ENCODE measurements around the gene UGGT1. TPM values are rescaled to one million over a fixed set of nuclear protein-coding genes. Genes with fewer than 3 reads are reported as not detected.
"Not testable (repeated sequence)": the region's sequence is repeated elsewhere in the genome, so short reads cannot be mapped to it uniquely, and the experiment has no call there.

The UGGT1 gene
- total RNA-seq, 2 experiments from 2014 or later: 33.2 to 59.5 TPM

DNA sequence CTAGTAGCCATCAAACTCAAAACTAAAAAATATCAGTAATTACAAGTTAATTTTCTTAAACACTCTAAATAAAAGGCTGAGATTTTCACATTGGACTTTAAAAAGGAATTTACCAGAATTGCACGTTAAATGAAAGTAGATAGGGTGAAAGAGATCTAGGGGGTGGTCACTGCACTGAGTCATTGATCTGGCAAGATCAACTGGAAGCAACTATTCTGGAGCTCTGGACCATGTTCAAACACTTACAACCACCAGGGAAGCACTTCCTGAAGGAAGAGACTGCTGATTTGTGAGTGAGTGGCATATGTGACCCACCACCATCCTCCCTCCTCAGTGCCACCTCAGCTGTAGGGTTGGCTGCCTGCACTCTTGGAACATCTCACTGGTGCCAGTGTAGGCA is 111.8 kb downstream of the UGGT1 start:
- intact Hi-C loops (cut with micrococcal nuclease; ENCODE audit: unreplicated experiment): no loop called here
- Histone ChIP-seq H3K36me3 (ENCODE audit: insufficient read depth, low read length) (no peaks in the 10 kb centered on the region), H2AFZ (ENCODE audit: low read length) (no peak overlapping the region), H3K4me2 (ENCODE audit: low read length) (no peak overlapping the region), H3K4me1 (ENCODE audit: insufficient read depth, low read length, poor library complexity, severe bottlenecking) (no peaks in the 10 kb centered on the region), H3K9me3 (ENCODE audit: low read length) (peaks cover 8% of the 10 kb centered on the region; the same call in 1 of the 2 replicates), H3K9me2 (ENCODE audit: insufficient read depth, low read length) (no peaks in the 10 kb centered on the region), H3K27ac (ENCODE audit: low read depth, low read length, poor library complexity, severe bottlenecking) (no peak overlapping the region), H3K4me3 (ENCODE audit: low read depth, low read length, poor library complexity, severe bottlenecking) (no peak overlapping the region), H4K20me1 (ENCODE audit: insufficient read depth, low read length) (no peaks in the 10 kb centered on the region), H3K79me2 (ENCODE audit: insufficient read depth, low read depth, low read length) (no peaks in the 10 kb centered on the region)
- DNase-seq (ENCODE audit: low spot score): no peak
- TF ChIP-seq, protein P1, sequence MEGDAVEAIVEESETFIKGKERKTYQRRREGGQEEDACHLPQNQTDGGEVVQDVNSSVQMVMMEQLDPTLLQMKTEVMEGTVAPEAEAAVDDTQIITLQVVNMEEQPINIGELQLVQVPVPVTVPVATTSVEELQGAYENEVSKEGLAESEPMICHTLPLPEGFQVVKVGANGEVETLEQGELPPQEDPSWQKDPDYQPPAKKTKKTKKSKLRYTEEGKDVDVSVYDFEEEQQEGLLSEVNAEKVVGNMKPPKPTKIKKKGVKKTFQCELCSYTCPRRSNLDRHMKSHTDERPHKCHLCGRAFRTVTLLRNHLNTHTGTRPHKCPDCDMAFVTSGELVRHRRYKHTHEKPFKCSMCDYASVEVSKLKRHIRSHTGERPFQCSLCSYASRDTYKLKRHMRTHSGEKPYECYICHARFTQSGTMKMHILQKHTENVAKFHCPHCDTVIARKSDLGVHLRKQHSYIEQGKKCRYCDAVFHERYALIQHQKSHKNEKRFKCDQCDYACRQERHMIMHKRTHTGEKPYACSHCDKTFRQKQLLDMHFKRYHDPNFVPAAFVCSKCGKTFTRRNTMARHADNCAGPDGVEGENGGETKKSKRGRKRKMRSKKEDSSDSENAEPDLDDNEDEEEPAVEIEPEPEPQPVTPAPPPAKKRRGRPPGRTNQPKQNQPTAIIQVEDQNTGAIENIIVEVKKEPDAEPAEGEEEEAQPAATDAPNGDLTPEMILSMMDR (conservative IDR thresholded peaks at IDR 0.05; ENCODE audit: low read length): no peak
- no peak for TF ChIP-seq EZH2phosphoT487 (IDR thresholded peaks at IDR 0.05; ENCODE audit: borderline replicate concordance, low read depth, low read length)
- ChIA-PET CTCF (ENCODE audit: unreplicated experiment) (interaction anchor here (0.6 kb wide), 1 partner anchor 1600 kb away, joined by 5 read pairs; no protein-coding TSS in a partner anchor), POLR2A (interaction anchor here (0.7 kb wide), 1 partner anchor 59 kb away, joined by 3 read pairs; no protein-coding TSS in a partner anchor)
- BruUV-seq (replicated peaks): no TSS peak

DNA sequence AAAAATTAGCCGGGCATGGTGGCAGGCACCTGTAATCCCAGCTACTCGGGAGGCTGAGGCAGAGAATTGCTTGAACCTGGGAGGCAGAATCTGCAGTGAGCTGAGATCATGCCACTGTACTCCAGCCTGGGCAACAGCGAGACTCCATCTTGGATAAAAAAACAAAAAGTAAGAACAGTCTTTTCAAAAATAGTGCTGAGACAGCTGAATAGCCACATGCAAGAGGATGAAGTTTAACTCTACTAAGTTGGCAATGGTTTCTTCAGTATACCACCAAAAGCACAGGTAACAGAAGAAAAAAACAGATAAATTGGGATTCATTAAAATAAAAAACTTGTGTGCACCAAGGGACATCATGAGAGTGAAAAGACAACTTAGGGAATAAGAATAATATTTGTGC is 115.2 kb downstream of the UGGT1 start:
- H3K4me2 ChIP-seq (ENCODE audit: low read length): no peak overlapping the region
- no peaks in the 10 kb centered on the region for H3K79me2 ChIP-seq (ENCODE audit: insufficient read depth, low read depth, low read length)
- no TSS peak for BruUV-seq (replicated peaks)
- no peaks in the 10 kb centered on the region for H4K20me1 ChIP-seq (ENCODE audit: insufficient read depth, low read length)
- H3K4me1 ChIP-seq (ENCODE audit: insufficient read depth, low read length, poor library complexity, severe bottlenecking): no peaks in the 10 kb centered on the region
- no peak for TF ChIP-seq EZH2phosphoT487 (IDR thresholded peaks at IDR 0.05; ENCODE audit: borderline replicate concordance, low read depth, low read length)
- TF ChIP-seq, protein P1 (conservative IDR thresholded peaks at IDR 0.05; ENCODE audit: low read length): no peak
- no peaks in the 10 kb centered on the region for H3K36me3 ChIP-seq (ENCODE audit: insufficient read depth, low read length)
- H3K27ac ChIP-seq (ENCODE audit: low read depth, low read length, poor library complexity, severe bottlenecking): no peak overlapping the region
- ChIA-PET POLR2A (no interaction called here), CTCF (ENCODE audit: unreplicated experiment) (no interaction called here)
- no peak overlapping the region for H2AFZ ChIP-seq (ENCODE audit: low read length)
- no peak for DNase-seq (ENCODE audit: low spot score)
- no peaks in the 10 kb centered on the region for H3K9me2 ChIP-seq (ENCODE audit: insufficient read depth, low read length)
- intact Hi-C loops (cut with micrococcal nuclease; ENCODE audit: unreplicated experiment): no loop called here
- no peak overlapping the region for H3K4me3 ChIP-seq (ENCODE audit: low read depth, low read length, poor library complexity, severe bottlenecking)
- H3K9me3 ChIP-seq (ENCODE audit: low read length): peaks cover 8% of the 10 kb centered on the region; the same call in 1 of the 2 replicates

DNA sequence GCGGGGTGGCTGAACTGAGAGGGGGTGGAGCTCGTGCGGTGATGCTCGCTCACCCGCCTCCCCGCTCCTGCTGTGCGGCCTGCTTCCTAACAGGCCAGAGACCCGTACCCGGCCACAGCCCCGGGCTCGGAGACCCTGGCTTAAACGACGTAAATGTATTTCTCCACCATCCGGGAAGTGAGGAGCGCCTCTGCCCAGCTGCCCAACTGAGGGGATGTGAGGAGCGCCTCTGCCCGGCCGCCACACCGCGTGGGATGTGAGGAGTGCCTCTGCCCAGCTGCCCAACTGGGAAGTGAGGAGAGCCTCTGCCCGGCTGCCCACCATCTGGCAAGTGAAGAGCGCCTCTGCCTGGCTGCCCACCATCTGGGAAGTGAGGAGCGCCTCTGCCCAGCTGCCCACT is 117.0 kb downstream of the UGGT1 start:
- intact Hi-C loops (cut with micrococcal nuclease; ENCODE audit: unreplicated experiment): no loop called here
- no peaks in the 10 kb centered on the region for H3K79me2 ChIP-seq (ENCODE audit: insufficient read depth, low read depth, low read length)
- no peaks in the 10 kb centered on the region for H3K9me2 ChIP-seq (ENCODE audit: insufficient read depth, low read length)
- no peaks in the 10 kb centered on the region for H3K36me3 ChIP-seq (ENCODE audit: insufficient read depth, low read length)
- no peaks in the 10 kb centered on the region for H3K4me1 ChIP-seq (ENCODE audit: insufficient read depth, low read length, poor library complexity, severe bottlenecking)
- DNase-seq (ENCODE audit: low spot score): no peak
- ChIA-PET CTCF (ENCODE audit: unreplicated experiment) (no interaction called here), POLR2A (no interaction called here)
- no peak overlapping the region for H3K4me3 ChIP-seq (ENCODE audit: low read depth, low read length, poor library complexity, severe bottlenecking)
- no peaks in the 10 kb centered on the region for H4K20me1 ChIP-seq (ENCODE audit: insufficient read depth, low read length)
- H3K9me3 ChIP-seq (ENCODE audit: low read length): peaks cover 8% of the 10 kb centered on the region; the same call in 1 of the 2 replicates
- H2AFZ ChIP-seq (ENCODE audit: low read length): no peak overlapping the region
- TF ChIP-seq EZH2phosphoT487 (IDR thresholded peaks at IDR 0.05; ENCODE audit: borderline replicate concordance, low read depth, low read length): no peak
- TF ChIP-seq, protein P1 (conservative IDR thresholded peaks at IDR 0.05; ENCODE audit: low read length): no peak
- H3K27ac ChIP-seq (ENCODE audit: low read depth, low read length, poor library complexity, severe bottlenecking): no peak overlapping the region
- no peak overlapping the region for H3K4me2 ChIP-seq (ENCODE audit: low read length)
- BruUV-seq (replicated peaks): no TSS peak

DNA sequence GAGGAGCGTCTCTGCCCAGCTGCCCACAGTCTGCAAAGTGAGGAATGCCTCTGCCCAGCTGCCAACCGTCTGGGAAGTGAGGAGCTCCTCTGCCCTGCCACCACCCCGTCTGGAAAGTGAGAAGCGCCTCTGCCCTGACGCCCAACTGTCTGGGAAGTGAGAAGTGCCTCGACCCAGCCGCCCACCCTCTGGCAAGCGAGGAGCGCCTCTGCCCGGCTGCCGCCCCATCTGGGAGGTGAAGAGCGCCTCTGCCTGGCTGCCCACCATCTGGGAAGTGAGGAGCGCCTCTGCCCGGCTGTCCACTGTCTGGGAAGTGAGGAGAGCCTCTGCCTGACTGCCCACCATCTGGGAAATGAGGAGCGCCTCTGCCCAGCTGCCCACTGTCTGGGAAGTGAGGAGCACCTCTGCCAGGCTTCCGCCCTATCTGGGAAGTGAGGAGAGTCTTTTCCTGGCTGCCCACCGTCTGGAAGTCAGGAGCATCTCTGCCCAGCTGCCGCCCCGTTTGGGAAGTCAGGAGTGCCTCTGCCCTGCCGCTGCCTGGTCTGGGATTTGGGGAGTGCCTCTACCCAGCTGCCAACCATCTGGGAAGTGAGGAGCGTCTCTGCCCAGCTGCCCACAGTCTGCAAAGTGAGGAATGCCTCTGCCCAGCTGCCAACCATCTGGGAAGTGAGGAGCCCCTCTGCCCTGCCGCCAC is 117.8 kb downstream of the UGGT1 start:
- H3K9me3 ChIP-seq (ENCODE audit: low read length); H3K9me2 ChIP-seq (ENCODE audit: insufficient read depth, low read length); H3K36me3 ChIP-seq (ENCODE audit: insufficient read depth, low read length); H3K79me2 ChIP-seq (ENCODE audit: insufficient read depth, low read depth, low read length); H3K4me2 ChIP-seq (ENCODE audit: low read length); POLR2A ChIA-PET; H2AFZ ChIP-seq (ENCODE audit: low read length); H3K4me3 ChIP-seq (ENCODE audit: low read depth, low read length, poor library complexity, severe bottlenecking); H3K4me1 ChIP-seq (ENCODE audit: insufficient read depth, low read length, poor library complexity, severe bottlenecking); H4K20me1 ChIP-seq (ENCODE audit: insufficient read depth, low read length); CTCF ChIA-PET (ENCODE audit: unreplicated experiment); DNase-seq (ENCODE audit: low spot score); H3K27ac ChIP-seq (ENCODE audit: low read depth, low read length, poor library complexity, severe bottlenecking); intact Hi-C loops (cut with micrococcal nuclease; ENCODE audit: unreplicated experiment); BruUV-seq (replicated peaks): not testable (repeated sequence)

Measured in OCI-LY7 (cell line).